NB4 (cell line): ENCODE data around the gene INPP1.

ENCODE experiments used
- DNase-seq: peaks from one replicate; pipeline ENCODE4 v3.0.0; 2010; ENCODE audit warnings: low read depth
- H3K4me3 ChIP-seq: one replicate; pipeline ENCODE4 v1.5.1; 2011; ENCODE audit warnings: mild to moderate bottlenecking, low read depth, low read length, moderate library complexity
- CTCF ChIP-seq: IDR thresholded peaks from one replicate; pipeline ENCODE4 v1.5.1; 2012; ENCODE audit warnings: low read depth, low read length
- MAX ChIP-seq: IDR thresholded peaks from 2 replicates; pipeline ENCODE4 v1.6.1; 2011; ENCODE audit warnings: low read depth, low read length
- MYC ChIP-seq: IDR thresholded peaks from 2 replicates; pipeline ENCODE4 v1.6.1; 2011; ENCODE audit warnings: low read depth, low read length
- POLR2A ChIP-seq: IDR thresholded peaks from 2 replicates; pipeline ENCODE4 v1.6.1; 2011; ENCODE audit warnings: mild to moderate bottlenecking; ENCODE audit not compliant: insufficient read length; ENCODE audit errors: extremely low read depth

The INPP1 gene

DNA sequence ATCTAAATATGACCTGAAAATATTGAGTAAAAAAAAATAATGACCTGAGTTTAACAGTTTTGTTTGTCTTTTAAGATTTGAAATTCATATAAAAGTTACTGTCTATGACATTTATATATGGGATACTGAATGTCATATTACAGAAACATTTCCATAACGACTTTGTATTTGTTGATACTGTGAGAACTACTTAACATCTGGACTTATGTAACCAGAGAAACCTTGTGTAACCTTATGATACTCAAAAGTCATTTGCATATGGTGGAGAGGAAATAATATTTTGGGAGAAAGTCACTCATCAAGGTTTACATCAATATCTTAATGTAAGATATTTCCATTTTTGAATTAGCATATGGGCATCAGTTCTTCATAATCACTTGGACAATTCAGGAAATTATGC is 77.4 kb downstream of the INPP1 start:
- no peak for TF ChIP-seq MYC
- no peak for TF ChIP-seq MAX
- no peak for TF ChIP-seq CTCF
- no peak for TF ChIP-seq POLR2A
- DNase-seq, result no peak
- no peak overlapping the region for H3K4me3 ChIP-seq
